IMR-90 (cell line): ENCODE results near the gene RLN3.

Experiments
- BHLHE40 ChIP-seq: fragments of 150-350 bp; IDR thresholded peaks from 2 replicates; pipeline ENCODE4 v1.6.1; 2016; ENCODE audit warnings: mild to moderate bottlenecking, low read depth, low read length
- CTCF ChIP-seq: conservative IDR thresholded peaks from 2 replicates; pipeline ENCODE4 v1.5.1; 2012; ENCODE audit warnings: mild to moderate bottlenecking, low read depth, low read length, improper control_type of control experiment
- ELK1 ChIP-seq: fragments of 150-350 bp; IDR thresholded peaks from 2 replicates; pipeline ENCODE4 v1.6.1; 2016; ENCODE audit warnings: low read depth, mild to moderate bottlenecking, low read length, moderate library complexity, borderline replicate concordance
- MAFK ChIP-seq: IDR thresholded peaks from 2 replicates; pipeline ENCODE4 v1.6.1; 2012; ENCODE audit warnings: low read depth, low read length, improper control_type of control experiment
- MAZ ChIP-seq: IDR thresholded peaks from 2 replicates; pipeline ENCODE4 v1.6.1; 2012; ENCODE audit warnings: low read depth, mild to moderate bottlenecking, low read length, improper control_type of control experiment, moderate library complexity, borderline replicate concordance
- MXI1 ChIP-seq: IDR thresholded peaks from 2 replicates; pipeline ENCODE4 v1.6.1; 2012; ENCODE audit warnings: low read depth, mild to moderate bottlenecking, low read length, moderate library complexity, borderline replicate concordance
- POLR2A ChIP-seq: IDR thresholded peaks from 2 replicates; pipeline ENCODE4 v1.6.1; 2012; ENCODE audit warnings: mild to moderate bottlenecking, low read depth, low read length
- RAD21 ChIP-seq: IDR thresholded peaks from 2 replicates; pipeline ENCODE4 v1.6.1; 2012; ENCODE audit warnings: low read length, improper control_type of control experiment
- RCOR1 ChIP-seq: IDR thresholded peaks from 2 replicates; pipeline ENCODE4 v1.6.1; 2012; ENCODE audit warnings: mild to moderate bottlenecking, low read length, improper control_type of control experiment; ENCODE audit not compliant: insufficient replicate concordance
- RFX5 ChIP-seq: IDR thresholded peaks from 2 replicates; pipeline ENCODE4 v1.8.0; 2012; ENCODE audit warnings: low read depth, mild to moderate bottlenecking, low read length, moderate library complexity
- SMC3 ChIP-seq: fragments of 150-350 bp; IDR thresholded peaks from 2 replicates; pipeline ENCODE4 v1.6.1; 2016; ENCODE audit warnings: low read depth, mild to moderate bottlenecking, antibody characterized with exemption, low read length, moderate library complexity
- USF2 ChIP-seq: fragments of 150-350 bp; IDR thresholded peaks from 2 replicates; pipeline ENCODE4 v1.6.1; 2017; ENCODE audit warnings: mild to moderate bottlenecking, antibody characterized with exemption, low read length, low read depth

GRCh38 chr19:14048443-14049153 is 20.6 kb downstream of the RLN3 start:
- TF ChIP-seq CTCF (peak; percentile 58), MAZ (no peak), USF2 (no peak), BHLHE40 (no peak), RCOR1 (no peak), MAFK (no peak), POLR2A (no peak), RFX5 (no peak), MXI1 (no peak), ELK1 (no peak), RAD21 (peak; percentile 46), SMC3 (peak; percentile 24; the same call in 1 of the 2 replicates)
